ENCODE measurements around the gene GPR62.
"Not testable (repeated sequence)": the region's sequence is repeated elsewhere in the genome, so short reads cannot be mapped to it uniquely, and the experiment has no call there.

GPR62 gene, protein sequence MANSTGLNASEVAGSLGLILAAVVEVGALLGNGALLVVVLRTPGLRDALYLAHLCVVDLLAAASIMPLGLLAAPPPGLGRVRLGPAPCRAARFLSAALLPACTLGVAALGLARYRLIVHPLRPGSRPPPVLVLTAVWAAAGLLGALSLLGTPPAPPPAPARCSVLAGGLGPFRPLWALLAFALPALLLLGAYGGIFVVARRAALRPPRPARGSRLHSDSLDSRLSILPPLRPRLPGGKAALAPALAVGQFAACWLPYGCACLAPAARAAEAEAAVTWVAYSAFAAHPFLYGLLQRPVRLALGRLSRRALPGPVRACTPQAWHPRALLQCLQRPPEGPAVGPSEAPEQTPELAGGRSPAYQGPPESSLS

GRCh38 chr3:51955175-51955892, at the start of gene GPR62:
Gene GPR62, plus strand, starts transcription at chr3:51955381. Its CDS starts 272 bp downstream, at chr3:51955653.
- no peaks in the 10 kb centered on the region for H3K79me2 ChIP-seq (ENCODE audit: control insufficient read depth, insufficient read depth, low read length, unreplicated experiment)
- H3K27ac ChIP-seq (ENCODE audit: low read depth, low read length): no peak within 1 kb of the TSS
- H3K36me3 ChIP-seq (ENCODE audit: insufficient read depth, low read length): no peaks in the 10 kb centered on the region
- peaks cover 10% of the 10 kb centered on the region for H3K4me1 ChIP-seq (ENCODE audit: control insufficient read depth, insufficient read depth, low read length, unreplicated experiment)
- no peak within 1 kb of the TSS for H3K4me3 ChIP-seq (ENCODE audit: low read depth, low read length)
- no peaks in the 10 kb centered on the region for H3K27me3 ChIP-seq (ENCODE audit: insufficient read depth, low read length)
- no peak within 1 kb of the TSS for H2AFZ ChIP-seq (ENCODE audit: low read length, unreplicated experiment)

DNA sequence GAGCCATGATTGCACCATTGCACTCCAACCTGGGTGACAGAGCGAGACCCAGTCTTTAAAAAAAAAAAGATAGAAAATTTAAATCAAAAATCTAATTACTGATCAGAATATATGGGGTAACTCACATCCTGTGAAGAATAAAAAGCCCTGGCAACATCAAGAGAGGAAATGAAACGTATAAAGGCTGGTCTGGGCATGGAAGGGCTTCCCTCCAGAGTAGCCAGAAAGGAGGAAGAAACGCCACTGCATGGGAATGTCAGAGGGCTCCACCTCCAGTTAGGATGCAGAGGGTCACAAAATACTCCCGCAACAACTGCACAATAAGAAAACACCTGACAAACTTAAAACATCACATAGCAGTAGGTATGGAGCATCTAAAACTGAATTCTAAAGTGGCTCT, 47.2 kb upstream of the GPR62 start:
- Histone ChIP-seq H3K27ac (ENCODE audit: low read depth, low read length) (no peak overlapping the region), H3K4me1 (ENCODE audit: control insufficient read depth, insufficient read depth, low read length, unreplicated experiment) (no peaks in the 10 kb centered on the region), H3K36me3 (ENCODE audit: insufficient read depth, low read length) (no peaks in the 10 kb centered on the region), H3K27me3 (ENCODE audit: insufficient read depth, low read length) (peaks cover 4% of the 10 kb centered on the region; the same call in 1 of the 2 replicates), H3K4me3 (ENCODE audit: low read depth, low read length) (no peak overlapping the region), H3K79me2 (ENCODE audit: control insufficient read depth, insufficient read depth, low read length, unreplicated experiment) (no peaks in the 10 kb centered on the region), H2AFZ (ENCODE audit: low read length, unreplicated experiment) (no peak overlapping the region)

GRCh38 chr3:51916418-51916817, 38.8 kb upstream of the GPR62 start:
- H2AFZ ChIP-seq (ENCODE audit: low read length, unreplicated experiment): no peak overlapping the region
- H3K79me2 ChIP-seq (ENCODE audit: control insufficient read depth, insufficient read depth, low read length, unreplicated experiment): no peaks in the 10 kb centered on the region
- no peaks in the 10 kb centered on the region for H3K4me1 ChIP-seq (ENCODE audit: control insufficient read depth, insufficient read depth, low read length, unreplicated experiment)
- no peaks in the 10 kb centered on the region for H3K36me3 ChIP-seq (ENCODE audit: insufficient read depth, low read length)
- no peak overlapping the region for H3K27ac ChIP-seq (ENCODE audit: low read depth, low read length)
- peaks cover 47% of the 10 kb centered on the region for H3K27me3 ChIP-seq (ENCODE audit: insufficient read depth, low read length)
- H3K4me3 ChIP-seq (ENCODE audit: low read depth, low read length): no peak overlapping the region

- Histone ChIP-seq H3K27ac (ENCODE audit: low read depth, low read length) (no peak overlapping the region), H3K36me3 (ENCODE audit: insufficient read depth, low read length) (no peaks in the 10 kb centered on the region), H3K4me3 (ENCODE audit: low read depth, low read length) (no peak overlapping the region), H2AFZ (ENCODE audit: low read length, unreplicated experiment) (no peak overlapping the region), H3K27me3 (ENCODE audit: insufficient read depth, low read length) (peaks cover 38% of the 10 kb centered on the region), H3K79me2 (ENCODE audit: control insufficient read depth, insufficient read depth, low read length, unreplicated experiment) (no peaks in the 10 kb centered on the region), H3K4me1 (ENCODE audit: control insufficient read depth, insufficient read depth, low read length, unreplicated experiment) (no peaks in the 10 kb centered on the region)
These were observed 34.1 kb upstream of the GPR62 start for GRCh38 chr3:51921081-51921578.

DNA sequence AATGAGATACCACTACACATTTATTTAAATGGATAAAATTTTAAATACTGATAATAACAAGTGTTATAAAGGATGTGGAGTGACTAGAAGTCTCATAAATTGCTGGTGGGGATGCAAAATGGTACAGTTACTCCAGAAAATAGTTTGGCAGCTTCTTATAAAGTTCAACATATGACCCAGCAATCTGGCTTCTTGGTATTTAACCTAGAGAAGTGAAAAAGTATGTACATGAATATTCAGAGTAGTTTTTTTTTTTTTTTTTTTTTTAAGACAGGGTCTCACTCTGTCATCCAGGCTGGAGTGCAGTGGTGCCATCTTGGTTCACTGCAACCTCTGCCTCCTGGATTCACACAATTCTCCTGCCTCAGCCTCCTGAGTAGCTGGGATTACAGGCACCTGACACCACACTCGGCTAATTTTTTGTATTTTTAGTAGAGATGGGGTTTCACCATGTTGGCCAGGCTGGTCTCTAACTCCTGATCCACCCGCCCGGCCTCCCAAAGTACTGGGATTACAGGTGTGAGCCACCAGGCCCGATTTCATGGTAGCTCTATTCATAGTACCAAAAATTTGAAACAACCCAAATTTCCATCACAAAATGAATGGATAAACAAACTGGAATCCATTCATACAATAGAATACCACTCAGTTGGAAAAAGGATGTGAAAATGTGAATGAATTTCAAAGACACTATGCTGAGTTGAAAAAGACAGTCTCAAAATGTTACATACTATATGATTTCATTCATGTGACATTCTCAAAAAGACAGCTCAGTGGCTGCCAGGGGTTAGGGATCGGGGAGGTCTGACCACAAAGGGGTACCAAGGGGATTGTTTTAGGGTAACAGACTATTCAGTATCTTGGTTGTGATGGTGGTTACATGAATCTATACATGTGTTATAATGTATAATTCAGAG, 27.9 kb upstream of the GPR62 start:
- Histone ChIP-seq H2AFZ (ENCODE audit: low read length, unreplicated experiment) (no peak overlapping the region), H3K27ac (ENCODE audit: low read depth, low read length) (no peak overlapping the region), H3K36me3 (ENCODE audit: insufficient read depth, low read length) (no peaks in the 10 kb centered on the region), H3K79me2 (ENCODE audit: control insufficient read depth, insufficient read depth, low read length, unreplicated experiment) (no peaks in the 10 kb centered on the region), H3K4me1 (ENCODE audit: control insufficient read depth, insufficient read depth, low read length, unreplicated experiment) (no peaks in the 10 kb centered on the region), H3K27me3 (ENCODE audit: insufficient read depth, low read length) (peaks cover 3% of the 10 kb centered on the region; the same call in 1 of the 2 replicates), H3K4me3 (ENCODE audit: low read depth, low read length) (no peak overlapping the region)

DNA sequence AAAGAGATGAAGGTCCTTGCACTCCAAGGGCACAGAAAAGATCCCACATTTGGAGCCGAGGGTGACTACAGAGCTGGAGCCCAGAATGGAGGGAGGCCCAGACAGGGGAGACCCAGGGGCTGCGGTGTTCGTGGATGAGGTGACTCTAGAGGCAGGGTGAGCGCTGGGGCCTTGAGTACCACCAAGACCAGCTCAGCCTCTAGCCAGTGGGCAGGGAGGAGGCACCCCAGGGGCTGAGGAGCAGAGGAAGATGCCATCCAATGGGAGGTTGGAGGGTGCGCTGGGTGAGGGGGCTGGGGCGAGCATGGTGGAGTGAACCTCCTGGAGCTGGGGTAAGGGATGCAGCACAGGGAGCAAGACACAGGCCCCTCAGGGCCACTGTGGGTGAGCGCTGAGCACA, 26.7 kb upstream of the GPR62 start:
- Histone ChIP-seq H3K4me1 (ENCODE audit: control insufficient read depth, insufficient read depth, low read length, unreplicated experiment) (no peaks in the 10 kb centered on the region), H3K79me2 (ENCODE audit: control insufficient read depth, insufficient read depth, low read length, unreplicated experiment) (no peaks in the 10 kb centered on the region), H2AFZ (ENCODE audit: low read length, unreplicated experiment) (no peak overlapping the region), H3K36me3 (ENCODE audit: insufficient read depth, low read length) (no peaks in the 10 kb centered on the region), H3K27ac (ENCODE audit: low read depth, low read length) (no peak overlapping the region), H3K27me3 (ENCODE audit: insufficient read depth, low read length) (no peaks in the 10 kb centered on the region), H3K4me3 (ENCODE audit: low read depth, low read length) (no peak overlapping the region)

DNA sequence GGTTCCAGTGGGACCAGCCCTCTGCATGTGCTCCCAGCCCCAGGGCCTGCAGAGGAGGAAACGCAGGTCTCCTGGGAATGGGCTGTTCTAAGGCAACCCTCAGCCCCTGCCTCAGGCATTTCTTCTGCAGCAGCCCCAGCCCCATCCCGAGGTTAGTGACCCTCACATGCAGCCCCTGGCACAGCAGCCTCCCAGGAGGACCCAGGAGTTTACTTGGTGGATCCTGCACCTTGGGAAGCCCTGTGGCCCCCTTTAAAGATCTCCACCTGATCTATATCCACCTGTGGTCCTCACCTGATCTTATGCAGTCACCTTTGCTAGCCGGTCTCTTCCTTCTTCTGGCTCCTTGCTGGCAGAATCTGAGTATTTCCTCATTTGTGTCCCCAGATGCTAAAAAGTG, 26.2 kb upstream of the GPR62 start:
- not testable (repeated sequence) for H3K36me3 ChIP-seq (ENCODE audit: insufficient read depth, low read length); H2AFZ ChIP-seq (ENCODE audit: low read length, unreplicated experiment)

GRCh38 chr3:51929420-51930003, 25.7 kb upstream of the GPR62 start:
- Histone ChIP-seq H3K79me2 (ENCODE audit: control insufficient read depth, insufficient read depth, low read length, unreplicated experiment) (no peaks in the 10 kb centered on the region), H3K36me3 (ENCODE audit: insufficient read depth, low read length) (no peaks in the 10 kb centered on the region), H3K27me3 (ENCODE audit: insufficient read depth, low read length) (no peaks in the 10 kb centered on the region), H2AFZ (ENCODE audit: low read length, unreplicated experiment) (no peak overlapping the region), H3K4me3 (ENCODE audit: low read depth, low read length) (no peak overlapping the region), H3K4me1 (ENCODE audit: control insufficient read depth, insufficient read depth, low read length, unreplicated experiment) (no peaks in the 10 kb centered on the region), H3K27ac (ENCODE audit: low read depth, low read length) (no peak overlapping the region)

More for the DNA sequence above, 26.2 kb upstream of the GPR62 start:
- H3K4me3 ChIP-seq (ENCODE audit: low read depth, low read length); H3K79me2 ChIP-seq (ENCODE audit: control insufficient read depth, insufficient read depth, low read length, unreplicated experiment); H3K27me3 ChIP-seq (ENCODE audit: insufficient read depth, low read length); H3K27ac ChIP-seq (ENCODE audit: low read depth, low read length); H3K4me1 ChIP-seq (ENCODE audit: control insufficient read depth, insufficient read depth, low read length, unreplicated experiment): not testable (repeated sequence)

DNA sequence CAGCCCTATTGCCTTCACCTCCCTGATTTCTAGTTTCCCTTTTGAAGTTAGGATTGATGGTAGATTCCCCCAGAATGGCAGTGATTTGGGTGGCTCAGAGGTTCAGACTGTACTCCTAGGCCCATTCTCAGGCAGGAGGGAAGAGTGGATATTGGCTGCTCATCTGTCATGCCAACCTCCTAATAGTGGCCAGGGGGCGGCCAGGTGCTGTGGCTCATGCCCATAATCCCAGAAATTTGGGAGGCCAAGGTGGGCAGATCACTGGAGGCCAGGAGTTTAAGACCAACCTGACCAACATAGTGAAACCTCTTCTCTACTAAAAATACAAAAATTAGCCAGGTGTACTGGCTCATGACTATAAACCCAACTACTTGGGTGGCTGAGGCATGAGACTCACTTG, 24.7 kb upstream of the GPR62 start:
- Histone ChIP-seq H3K4me1 (ENCODE audit: control insufficient read depth, insufficient read depth, low read length, unreplicated experiment) (no peaks in the 10 kb centered on the region), H3K27ac (ENCODE audit: low read depth, low read length) (no peak overlapping the region), H3K4me3 (ENCODE audit: low read depth, low read length) (no peak overlapping the region), H3K36me3 (ENCODE audit: insufficient read depth, low read length) (no peaks in the 10 kb centered on the region), H3K27me3 (ENCODE audit: insufficient read depth, low read length) (no peaks in the 10 kb centered on the region), H3K79me2 (ENCODE audit: control insufficient read depth, insufficient read depth, low read length, unreplicated experiment) (no peaks in the 10 kb centered on the region), H2AFZ (ENCODE audit: low read length, unreplicated experiment) (no peak overlapping the region)

DNA sequence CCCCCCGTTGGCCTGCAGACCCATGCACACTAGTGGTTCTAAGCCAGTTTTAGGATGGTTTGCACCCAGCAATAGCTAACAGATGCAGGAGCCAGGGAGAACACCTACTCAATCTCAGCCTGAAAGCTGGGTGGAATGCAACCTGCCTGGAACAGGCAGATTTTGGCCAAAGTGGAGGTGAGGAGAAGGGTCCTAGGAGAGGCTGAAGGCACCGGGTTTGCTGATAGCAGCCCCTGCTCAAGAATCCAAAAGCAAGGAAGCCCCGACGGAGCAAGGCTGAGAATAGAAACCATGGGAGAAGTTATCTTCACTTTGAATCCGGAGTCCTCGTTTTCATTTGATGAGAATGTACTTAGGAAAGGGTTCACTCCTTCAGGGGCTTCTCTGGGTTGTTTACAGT, 23.4 kb upstream of the GPR62 start:
- Histone ChIP-seq H3K4me1 (ENCODE audit: control insufficient read depth, insufficient read depth, low read length, unreplicated experiment) (no peaks in the 10 kb centered on the region), H3K36me3 (ENCODE audit: insufficient read depth, low read length) (no peaks in the 10 kb centered on the region), H3K4me3 (ENCODE audit: low read depth, low read length) (no peak overlapping the region), H2AFZ (ENCODE audit: low read length, unreplicated experiment) (no peak overlapping the region), H3K27me3 (ENCODE audit: insufficient read depth, low read length) (no peaks in the 10 kb centered on the region), H3K27ac (ENCODE audit: low read depth, low read length) (no peak overlapping the region), H3K79me2 (ENCODE audit: control insufficient read depth, insufficient read depth, low read length, unreplicated experiment) (no peaks in the 10 kb centered on the region)

Measured in ACC112 (cell line).